Measurements from ENCODE around the gene PDE3A.

GRCh38 chr12:20472102-20472782, 103.9 kb downstream of the PDE3A start:
- TF ChIP-seq CTCF (conservative IDR thresholded peaks at IDR 0.05; ENCODE audit: low read depth, low read length) (no peak), EZH2 (IDR thresholded peaks at IDR 0.05; ENCODE audit: low read length, unreplicated experiment) (no peak)

Data from PC-3 (cell line).